Fibroblast of the aortic adventitia (primary cell): ENCODE measurements around the gene TNFRSF12A. TPM values are rescaled to one million over a fixed set of nuclear protein-coding genes. Genes with fewer than 3 reads are reported as not detected.

Experiments
- DNase-seq: peaks from one replicate; pipeline ENCODE4 v3.0.0-alpha.2; 2010; ENCODE audit warnings: low read depth
- H3K4me3 ChIP-seq: 2 replicates; pipeline ENCODE4 v1.5.1; 2011; ENCODE audit warnings: low read depth, mild to moderate bottlenecking, control low read depth, low read length, moderate library complexity
- total RNA-seq: library from RNA; depleted of rRNA; stranded (reverse); fragments of >200 nt; gene quantifications from 2 replicates; pipeline ENCODE4 v1.2.3, GENCODE V29; 2012; ENCODE audit warnings: low replicate concordance
- TF ChIP-seq, protein P1 (sequence below): IDR thresholded peaks from 2 replicates; pipeline ENCODE4 v1.5.1; 2011; ENCODE audit warnings: mild to moderate bottlenecking, low read length, control low read depth, inconsistent platforms; ENCODE audit not compliant: insufficient read depth

The TNFRSF12A gene
- total RNA-seq, 1 donor, result 124 TPM

DNA sequence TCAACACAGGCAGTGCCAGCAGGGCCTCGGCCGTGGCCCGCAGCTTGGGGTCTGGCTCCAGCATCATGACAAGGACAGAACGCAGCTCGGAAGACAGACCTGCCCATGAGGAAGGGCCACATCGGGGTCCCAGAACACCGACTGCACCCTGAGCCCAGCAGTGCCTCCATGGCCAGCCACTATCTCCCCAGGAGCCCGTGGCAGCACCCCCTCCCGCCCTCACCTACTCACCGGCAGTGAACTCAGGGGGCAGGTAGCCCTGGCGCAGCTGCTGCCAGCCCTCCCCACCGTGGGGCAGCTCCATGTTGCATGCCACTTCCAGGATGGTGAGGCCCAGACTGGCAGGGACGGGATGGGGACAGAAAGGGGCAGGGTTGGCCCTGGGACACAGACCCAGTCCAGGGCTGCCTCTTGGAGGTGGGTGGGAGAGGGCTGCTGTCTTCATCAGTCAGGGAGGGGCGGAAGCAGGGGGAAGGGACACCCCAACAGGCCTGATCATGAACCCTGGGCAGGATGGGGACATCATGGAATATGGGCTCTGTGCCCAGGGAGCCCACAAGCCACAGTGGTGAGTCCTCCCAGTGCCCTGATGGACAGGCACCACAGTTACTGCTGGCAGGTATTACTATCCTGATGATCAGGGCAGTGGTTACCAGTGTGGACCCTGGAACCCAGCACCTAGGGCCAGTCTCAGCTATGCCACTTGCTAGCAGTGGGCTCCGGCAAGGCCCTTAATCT, 45.7 kb upstream of the TNFRSF12A start:
- no peak overlapping the region for H3K4me3 ChIP-seq
- TF ChIP-seq, protein P1, sequence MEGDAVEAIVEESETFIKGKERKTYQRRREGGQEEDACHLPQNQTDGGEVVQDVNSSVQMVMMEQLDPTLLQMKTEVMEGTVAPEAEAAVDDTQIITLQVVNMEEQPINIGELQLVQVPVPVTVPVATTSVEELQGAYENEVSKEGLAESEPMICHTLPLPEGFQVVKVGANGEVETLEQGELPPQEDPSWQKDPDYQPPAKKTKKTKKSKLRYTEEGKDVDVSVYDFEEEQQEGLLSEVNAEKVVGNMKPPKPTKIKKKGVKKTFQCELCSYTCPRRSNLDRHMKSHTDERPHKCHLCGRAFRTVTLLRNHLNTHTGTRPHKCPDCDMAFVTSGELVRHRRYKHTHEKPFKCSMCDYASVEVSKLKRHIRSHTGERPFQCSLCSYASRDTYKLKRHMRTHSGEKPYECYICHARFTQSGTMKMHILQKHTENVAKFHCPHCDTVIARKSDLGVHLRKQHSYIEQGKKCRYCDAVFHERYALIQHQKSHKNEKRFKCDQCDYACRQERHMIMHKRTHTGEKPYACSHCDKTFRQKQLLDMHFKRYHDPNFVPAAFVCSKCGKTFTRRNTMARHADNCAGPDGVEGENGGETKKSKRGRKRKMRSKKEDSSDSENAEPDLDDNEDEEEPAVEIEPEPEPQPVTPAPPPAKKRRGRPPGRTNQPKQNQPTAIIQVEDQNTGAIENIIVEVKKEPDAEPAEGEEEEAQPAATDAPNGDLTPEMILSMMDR, result no peak
- no peak for DNase-seq

GRCh38 chr16:2975161-2975795, 44.9 kb upstream of the TNFRSF12A start:
- DNase-seq, result no peak
- TF ChIP-seq, protein P1, result no peak
- H3K4me3 ChIP-seq, result no peak overlapping the region

- TF ChIP-seq, protein P1, result no peak
- no peak overlapping the region for H3K4me3 ChIP-seq
- DNase-seq, result no peak
Observed at GRCh38 chr16:2976201-2976600, 44.0 kb upstream of the TNFRSF12A start.

- no peak overlapping the region for H3K4me3 ChIP-seq
- TF ChIP-seq, protein P1, result no peak
- DNase-seq, result no peak
Observed at GRCh38 chr16:2976673-2977072, 43.5 kb upstream of the TNFRSF12A start.

GRCh38 chr16:2977440-2977839, 42.7 kb upstream of the TNFRSF12A start:
- DNase-seq, result no peak
- TF ChIP-seq, protein P1, result no peak

DNA sequence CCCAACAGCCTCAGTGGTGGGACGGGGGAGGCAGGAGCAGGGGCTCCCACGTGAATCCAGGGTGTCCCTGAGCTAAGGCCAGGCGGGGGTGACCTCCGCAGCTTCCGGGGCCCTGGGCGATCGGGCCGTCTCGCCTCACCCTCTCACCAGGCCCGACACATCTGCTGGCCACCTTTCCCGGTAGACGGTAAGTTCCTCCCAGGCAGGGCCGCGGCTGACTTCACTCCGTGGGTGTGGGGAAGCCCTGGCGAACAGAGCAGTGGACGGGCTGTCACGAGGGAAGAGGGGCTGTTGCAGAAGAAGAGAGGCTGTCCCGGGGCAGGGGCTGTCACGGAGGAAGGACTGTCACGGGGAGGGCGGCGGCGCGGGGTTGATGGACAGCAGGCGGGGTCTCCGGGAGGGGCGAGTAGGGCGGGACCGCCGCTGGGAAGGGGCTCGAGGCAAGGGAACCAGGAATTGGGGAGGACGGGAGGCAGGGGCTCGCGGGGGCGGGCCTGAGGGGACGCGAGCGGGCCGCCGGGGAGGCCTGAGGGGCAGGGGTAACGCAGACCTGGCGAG, 40.4 kb upstream of the TNFRSF12A start:
- DNase-seq, result no peak
- peak overlapping the region; percentile 75 for H3K4me3 ChIP-seq
- TF ChIP-seq, protein P1, result no peak

More at GRCh38 chr16:2977440-2977839, 42.7 kb upstream of the TNFRSF12A start:
- no peak overlapping the region for H3K4me3 ChIP-seq
